Adipocyte (in vitro differentiated cells): ENCODE results near the gene KRT5.
A peak's percentile ranks its signal among the peaks of the same experiment; 100 is the strongest.

Experiments
- DNase-seq: peaks from one replicate; pipeline ENCODE4 v3.0.0-alpha.2; 2015; ENCODE audit warnings: low read depth
- H3K27me3 ChIP-seq: replicated peaks from 2 replicates; pipeline ENCODE4 v1.7.0; 2013; ENCODE audit warnings: mild to moderate bottlenecking, low read length, moderate library complexity; ENCODE audit not compliant: control insufficient read depth, insufficient read depth
- H3K36me3 ChIP-seq: 2 replicates; pipeline ENCODE4 v1.7.0; 2013; ENCODE audit warnings: low read length, mild to moderate bottlenecking, moderate library complexity; ENCODE audit not compliant: control insufficient read depth, insufficient read depth, severe bottlenecking
- H3K4me1 ChIP-seq: 2 replicates; pipeline ENCODE4 v1.7.0; 2013; ENCODE audit warnings: mild to moderate bottlenecking, low read length, moderate library complexity; ENCODE audit not compliant: control insufficient read depth, insufficient read depth
- H3K4me3 ChIP-seq: 2 replicates; pipeline ENCODE4 v1.7.0; 2013; ENCODE audit warnings: mild to moderate bottlenecking, low read length, moderate library complexity
- H3K9ac ChIP-seq: 2 replicates; pipeline ENCODE4 v1.7.0; 2013; ENCODE audit warnings: mild to moderate bottlenecking, low read length, moderate library complexity
- H3K9me3 ChIP-seq: 2 replicates; pipeline ENCODE4 v1.7.0; 2013; ENCODE audit warnings: mild to moderate bottlenecking, low read length, moderate library complexity; ENCODE audit not compliant: control insufficient read depth

The KRT5 gene

GRCh38 chr12:52525661-52526499 is 5.7 kb upstream of the KRT5 start:
- Histone ChIP-seq H3K4me1 (peaks cover 25% of the 10 kb centered on the region), H3K27me3 (peaks cover 53% of the 10 kb centered on the region)
- DNase-seq: no peak

GRCh38 chr12:52524898-52525591 is 4.9 kb upstream of the KRT5 start:
- H3K9ac ChIP-seq: no peak overlapping the region
- H3K4me1 ChIP-seq: peaks cover 25% of the 10 kb centered on the region
- no peaks in the 10 kb centered on the region for H3K9me3 ChIP-seq
- H3K27me3 ChIP-seq: peaks cover 53% of the 10 kb centered on the region
- no peak for DNase-seq
- H3K4me3 ChIP-seq: no peak overlapping the region
- H3K36me3 ChIP-seq: no peaks in the 10 kb centered on the region

More at GRCh38 chr12:52525661-52526499, 5.7 kb upstream of the KRT5 start:
- H3K36me3 ChIP-seq: no peaks in the 10 kb centered on the region
- H3K9me3 ChIP-seq: no peaks in the 10 kb centered on the region
- no peak overlapping the region for H3K4me3 ChIP-seq
- no peak overlapping the region for H3K9ac ChIP-seq

GRCh38 chr12:52524241-52524897 is 4.2 kb upstream of the KRT5 start:
- Histone ChIP-seq H3K4me1 (peaks cover 25% of the 10 kb centered on the region), H3K4me3 (no peak overlapping the region), H3K9ac (no peak overlapping the region), H3K36me3 (no peaks in the 10 kb centered on the region), H3K27me3 (peaks cover 52% of the 10 kb centered on the region), H3K9me3 (no peaks in the 10 kb centered on the region)
- DNase-seq: no peak

- no peaks in the 10 kb centered on the region for H3K9me3 ChIP-seq
- H3K9ac ChIP-seq: no peak overlapping the region
- peaks cover 50% of the 10 kb centered on the region for H3K27me3 ChIP-seq
- no peak overlapping the region for H3K4me3 ChIP-seq
- DNase-seq: no peak
- H3K36me3 ChIP-seq: no peaks in the 10 kb centered on the region
- peaks cover 25% of the 10 kb centered on the region for H3K4me1 ChIP-seq
Measured at GRCh38 chr12:52523824-52524223, 3.6 kb upstream of the KRT5 start.

GRCh38 chr12:52522346-52523011 is 2.3 kb upstream of the KRT5 start:
- Histone ChIP-seq H3K9me3 (no peaks in the 10 kb centered on the region), H3K9ac (no peak overlapping the region), H3K27me3 (peaks cover 49% of the 10 kb centered on the region), H3K4me3 (no peak overlapping the region), H3K36me3 (no peaks in the 10 kb centered on the region), H3K4me1 (peaks cover 25% of the 10 kb centered on the region)
- DNase-seq: peak; percentile 12

GRCh38 chr12:52521568-52522266 is 1.5 kb upstream of the KRT5 start:
- peaks cover 46% of the 10 kb centered on the region for H3K27me3 ChIP-seq
- H3K4me3 ChIP-seq: no peak overlapping the region
- DNase-seq: no peak
- H3K4me1 ChIP-seq: peaks cover 28% of the 10 kb centered on the region
- no peaks in the 10 kb centered on the region for H3K36me3 ChIP-seq
- no peaks in the 10 kb centered on the region for H3K9me3 ChIP-seq
- H3K9ac ChIP-seq: no peak overlapping the region

- H3K4me3 ChIP-seq: no peak overlapping the region
- H3K9ac ChIP-seq: no peak overlapping the region
- DNase-seq: no peak
Measured at GRCh38 chr12:52521175-52521567, 977 bp upstream of the KRT5 start.

GRCh38 chr12:52519387-52519703 is 849 bp downstream of the KRT5 start:
- Histone ChIP-seq H3K9me3 (no peaks in the 10 kb centered on the region), H3K4me1 (peaks cover 47% of the 10 kb centered on the region), H3K27me3 (peaks cover 35% of the 10 kb centered on the region), H3K9ac (no peak overlapping the region), H3K36me3 (no peaks in the 10 kb centered on the region), H3K4me3 (no peak overlapping the region)
- DNase-seq: no peak

More at GRCh38 chr12:52521175-52521567, 977 bp upstream of the KRT5 start:
- Histone ChIP-seq H3K4me1 (peaks cover 34% of the 10 kb centered on the region), H3K27me3 (peaks cover 44% of the 10 kb centered on the region), H3K36me3 (no peaks in the 10 kb centered on the region), H3K9me3 (no peaks in the 10 kb centered on the region)

GRCh38 chr12:52518574-52519386 is 1.4 kb downstream of the KRT5 start:
- Histone ChIP-seq H3K9me3 (no peaks in the 10 kb centered on the region), H3K4me1 (peaks cover 48% of the 10 kb centered on the region), H3K9ac (no peak overlapping the region), H3K36me3 (no peaks in the 10 kb centered on the region), H3K4me3 (no peak overlapping the region), H3K27me3 (peaks cover 35% of the 10 kb centered on the region)
- no peak for DNase-seq

- peaks cover 36% of the 10 kb centered on the region for H3K27me3 ChIP-seq
- H3K9me3 ChIP-seq: no peaks in the 10 kb centered on the region
- H3K9ac ChIP-seq: no peak overlapping the region
- H3K36me3 ChIP-seq: no peaks in the 10 kb centered on the region
- peaks cover 50% of the 10 kb centered on the region for H3K4me1 ChIP-seq
- DNase-seq: no peak
- no peak overlapping the region for H3K4me3 ChIP-seq
Measured at GRCh38 chr12:52517888-52518287, 2.3 kb downstream of the KRT5 start.
